ENCODE data around the gene IMP3.
"Not testable (repeated sequence)": the region's sequence is repeated elsewhere in the genome, so short reads cannot be mapped to it uniquely, and the experiment has no call there.

Gene IMP3

DNA sequence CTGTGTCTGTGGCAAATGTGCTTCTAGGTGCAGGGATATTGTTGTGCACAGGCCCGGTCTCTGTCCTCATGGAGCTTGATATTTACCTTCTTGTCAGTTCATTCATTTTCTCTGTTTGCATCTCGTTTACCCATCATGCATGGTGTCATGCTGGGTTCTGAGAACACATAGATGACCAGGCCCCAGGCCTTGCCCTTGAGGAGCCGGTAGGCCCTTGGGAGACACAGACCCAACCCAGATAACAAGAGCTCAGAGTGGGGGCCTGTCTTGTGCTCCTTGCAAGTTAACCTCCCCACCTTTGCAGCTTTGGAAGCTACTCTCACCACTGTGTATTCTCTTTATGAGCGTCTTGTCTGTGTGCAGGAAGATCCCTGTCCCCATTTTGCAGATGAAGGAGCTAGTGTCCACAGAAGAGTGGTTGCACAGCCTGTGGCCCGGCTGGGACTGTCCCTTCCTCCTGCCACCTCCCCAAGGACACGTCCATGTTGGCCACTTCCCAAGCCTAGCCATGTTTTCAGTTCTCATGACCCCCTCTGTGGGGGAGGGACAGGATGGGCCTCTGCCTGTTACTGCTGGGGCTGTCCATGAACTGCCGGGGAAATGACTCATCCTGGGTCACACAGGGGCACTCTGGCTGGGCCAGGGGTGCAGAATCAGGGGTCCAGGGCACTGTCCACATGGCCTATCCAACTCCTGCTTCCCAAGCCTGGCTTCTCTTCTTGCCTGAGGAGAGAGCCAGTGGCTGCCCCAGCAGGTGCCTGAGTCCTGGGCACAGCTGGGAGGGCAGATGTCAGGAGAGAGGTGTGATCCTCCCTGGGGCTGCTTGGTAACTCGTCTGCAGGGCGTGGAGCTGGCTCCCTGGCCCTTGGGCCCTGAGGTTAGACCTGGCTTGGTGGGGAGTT is 11.1 kb upstream of the IMP3 start:
- no peak for DNase-seq (ENCODE audit: low read depth)

DNA sequence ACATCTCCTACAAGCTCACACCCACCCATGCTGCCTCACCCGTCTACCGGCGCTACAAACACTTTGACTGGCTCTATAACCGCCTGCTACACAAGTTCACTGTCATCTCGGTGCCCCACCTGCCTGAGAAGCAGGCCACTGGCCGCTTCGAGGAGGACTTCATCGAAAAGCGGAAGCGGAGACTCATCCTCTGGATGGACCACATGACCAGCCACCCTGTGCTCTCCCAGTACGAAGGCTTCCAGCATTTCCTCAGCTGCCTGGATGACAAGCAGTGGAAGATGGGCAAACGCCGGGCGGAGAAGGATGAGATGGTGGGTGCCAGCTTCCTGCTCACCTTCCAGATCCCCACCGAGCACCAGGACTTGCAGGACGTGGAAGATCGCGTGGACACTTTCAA is 9.8 kb upstream of the IMP3 start:
- no peak for DNase-seq (ENCODE audit: low read depth)

DNA sequence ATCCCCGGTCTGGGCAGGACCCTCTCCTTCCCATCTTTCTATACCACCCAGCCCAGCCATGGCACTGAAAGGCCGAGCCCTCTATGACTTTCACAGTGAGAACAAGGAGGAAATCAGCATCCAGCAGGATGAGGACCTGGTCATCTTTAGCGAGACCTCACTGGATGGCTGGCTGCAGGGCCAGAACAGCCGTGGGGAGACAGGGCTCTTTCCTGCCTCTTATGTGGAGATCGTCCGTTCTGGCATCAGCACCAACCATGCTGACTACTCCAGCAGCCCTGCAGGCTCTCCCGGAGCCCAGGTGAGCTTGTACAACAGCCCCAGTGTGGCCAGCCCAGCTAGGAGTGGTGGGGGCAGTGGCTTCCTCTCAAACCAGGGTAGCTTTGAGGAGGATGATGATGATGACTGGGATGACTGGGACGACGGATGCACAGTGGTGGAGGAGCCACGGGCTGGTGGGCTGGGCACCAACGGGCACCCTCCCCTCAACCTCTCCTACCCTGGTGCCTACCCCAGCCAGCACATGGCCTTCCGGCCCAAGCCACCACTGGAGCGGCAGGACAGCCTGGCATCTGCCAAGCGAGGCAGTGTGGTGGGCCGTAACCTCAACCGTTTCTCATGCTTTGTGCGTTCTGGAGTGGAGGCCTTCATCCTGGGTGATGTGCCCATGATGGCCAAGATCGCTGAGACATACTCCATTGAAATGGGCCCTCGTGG is 9.2 kb upstream of the IMP3 start:
- DNase-seq (ENCODE audit: low read depth), result no peak

- no peak for DNase-seq (ENCODE audit: low read depth)
These were observed 8.4 kb upstream of the IMP3 start for GRCh38 chr15:75648156-75649000.

DNA sequence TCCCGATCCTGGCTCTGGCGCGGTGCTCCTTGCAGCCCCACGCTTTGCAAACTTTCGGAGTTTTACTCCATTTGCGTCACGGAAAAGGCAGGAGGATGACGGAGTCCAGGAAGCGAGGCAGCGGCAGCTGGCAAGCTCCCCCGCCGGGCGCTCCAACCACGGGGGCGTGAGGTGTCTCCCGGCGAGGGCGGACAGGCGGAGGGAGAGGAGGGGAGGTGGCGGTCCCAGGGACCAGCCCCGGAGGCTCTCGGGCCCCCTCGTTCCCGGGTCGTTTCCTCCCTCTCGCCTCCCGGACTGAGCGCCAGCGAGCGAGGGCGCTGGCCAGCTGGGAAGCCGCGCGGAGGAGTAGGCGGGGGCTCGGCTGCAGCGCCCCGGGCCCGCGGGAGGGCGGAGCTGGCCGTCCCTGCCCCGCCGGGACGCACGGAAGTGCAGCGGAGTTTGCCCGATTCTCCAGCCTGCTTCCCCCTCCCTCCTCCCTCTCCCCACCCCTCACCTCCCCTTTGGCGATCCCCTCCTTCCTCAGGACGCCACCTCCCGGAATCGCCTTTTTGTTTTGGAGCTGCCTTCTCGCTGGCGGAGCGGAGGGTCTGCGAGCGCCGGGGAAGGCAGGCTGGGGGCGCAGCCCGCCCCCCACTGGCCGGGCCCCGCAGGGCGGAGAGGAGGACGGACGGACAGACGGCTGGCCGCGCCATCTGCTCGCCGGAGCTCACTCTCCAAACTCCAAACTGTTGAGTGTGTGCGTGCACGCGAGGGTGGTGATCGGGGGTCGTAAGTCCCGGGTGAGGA is 7.5 kb upstream of the IMP3 start, which contains the start of gene SNX33:
SNX33 (plus strand) TSS at position 543 of the 786 bp plus-strand sequence. CDS start 1,191 bp downstream, outside the sequence.
- DNase-seq (ENCODE audit: low read depth), result peak; percentile 38

DNA sequence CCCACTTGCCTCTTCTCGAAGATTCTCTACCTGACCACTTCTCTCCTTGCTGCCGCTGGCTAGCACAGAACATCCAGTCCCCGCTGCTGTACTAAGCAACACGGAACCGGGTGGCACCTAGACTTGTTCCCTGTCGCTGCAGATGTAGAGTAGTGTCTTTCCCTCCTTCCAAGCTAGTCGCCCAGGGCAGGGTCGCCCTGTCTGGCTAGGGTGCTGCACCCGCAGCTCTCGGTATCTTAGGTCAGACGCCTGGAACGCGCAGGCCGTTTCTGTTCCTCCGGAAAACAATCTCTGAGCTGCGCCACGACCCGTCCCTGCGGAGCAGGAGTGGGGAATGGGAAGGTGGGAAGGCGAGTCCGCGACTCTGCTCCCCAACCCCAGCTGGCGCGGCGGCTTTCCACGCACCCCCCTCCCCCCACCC is 6.9 kb upstream of the IMP3 start:
- no peak for DNase-seq (ENCODE audit: low read depth)

- no peak for DNase-seq (ENCODE audit: low read depth)
These were observed 6.3 kb upstream of the IMP3 start for GRCh38 chr15:75646112-75646943.

DNA sequence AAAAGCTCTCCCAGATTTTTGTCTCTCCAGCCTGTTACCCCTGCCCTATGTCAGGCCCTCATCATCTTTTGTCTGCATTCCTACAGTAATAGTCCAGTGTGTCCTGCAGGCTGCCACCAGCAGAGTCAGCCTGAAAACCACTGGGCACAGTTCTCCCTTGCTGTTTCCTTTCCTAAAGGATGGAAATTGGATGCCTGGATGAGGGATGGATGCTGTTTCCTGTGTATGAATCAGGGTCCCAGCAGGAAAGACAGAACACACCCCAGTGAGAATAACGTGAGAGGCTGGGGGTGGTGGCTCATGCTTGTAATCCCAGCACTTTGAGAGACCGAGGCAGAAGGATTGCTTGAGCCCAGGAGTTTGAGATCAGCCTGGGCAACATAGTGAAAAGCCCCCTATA is 4.4 kb upstream of the IMP3 start:
- DNase-seq (ENCODE audit: low read depth), result no peak

- DNase-seq (ENCODE audit: low read depth), result no peak
These were observed 1.6 kb upstream of the IMP3 start for GRCh38 chr15:75641603-75642002.

GRCh38 chr15:75641179-75641503 is 1.1 kb upstream of the IMP3 start:
- DNase-seq (ENCODE audit: low read depth), result no peak

DNA sequence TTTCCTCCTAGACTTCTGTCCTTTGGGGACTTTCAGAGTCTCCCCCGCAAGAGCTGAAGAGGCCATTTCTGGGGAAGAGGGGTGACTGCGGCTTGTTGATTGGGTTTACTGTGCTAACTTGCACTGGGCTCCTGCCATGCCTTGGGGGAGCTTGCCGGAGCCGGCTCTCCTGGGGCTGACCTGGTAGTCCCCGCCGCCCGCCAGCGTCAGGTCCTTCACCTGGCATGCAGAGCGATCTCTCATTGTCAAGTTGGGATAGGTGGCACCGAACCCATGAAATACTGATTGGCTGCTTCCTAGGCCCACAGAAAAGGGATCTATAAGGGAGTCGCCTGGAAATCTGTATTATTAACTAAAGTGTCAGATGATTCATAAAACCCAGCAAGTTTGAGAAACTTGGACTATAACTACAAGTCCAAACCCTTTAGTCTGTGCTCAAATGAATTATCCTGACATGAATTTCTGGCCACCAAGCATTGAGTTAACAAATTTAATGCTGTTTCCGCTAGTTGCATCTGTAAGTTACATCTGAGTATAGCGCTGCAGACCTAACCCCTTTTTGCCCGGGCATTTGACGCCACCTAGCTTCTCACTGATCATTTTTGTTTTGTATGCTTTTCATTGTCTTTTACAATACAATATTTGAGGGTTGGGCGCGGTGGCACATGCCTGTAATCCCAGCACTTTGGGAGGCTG is 607 bp upstream of the IMP3 start:
- DNase-seq (ENCODE audit: low read depth), result peak; percentile 34

DNA sequence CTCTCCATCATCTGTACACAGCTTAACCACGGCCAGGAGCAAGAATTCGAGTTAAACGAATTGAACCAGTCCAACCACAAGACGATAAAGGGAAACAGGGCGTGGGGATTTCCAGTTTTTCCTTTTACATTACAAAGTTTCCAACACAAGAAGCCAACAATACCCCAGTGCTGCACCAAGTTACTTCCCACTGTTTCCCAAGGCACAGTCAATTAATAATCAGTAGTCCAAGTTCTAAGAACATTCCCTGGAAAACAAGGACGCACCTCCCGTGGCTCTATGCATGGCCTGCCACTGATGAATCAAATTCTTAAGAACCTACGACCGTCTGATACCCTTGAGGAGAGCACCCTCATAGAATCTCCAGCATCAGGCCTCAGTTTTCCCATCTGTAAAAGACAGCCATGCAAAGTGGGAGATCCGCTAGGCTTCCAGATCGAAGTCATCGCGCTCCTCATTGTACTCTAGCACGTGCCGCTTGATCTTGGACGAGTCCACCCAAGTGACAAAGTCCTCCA is 774 bp downstream of the IMP3 start:
- no peak for DNase-seq (ENCODE audit: low read depth)

- DNase-seq (ENCODE audit: low read depth), result no peak
These were observed 2.6 kb downstream of the IMP3 start for GRCh38 chr15:75637245-75638009.

- no peak for DNase-seq (ENCODE audit: low read depth)
These were observed 4.0 kb downstream of the IMP3 start for GRCh38 chr15:75636026-75636425.

DNA sequence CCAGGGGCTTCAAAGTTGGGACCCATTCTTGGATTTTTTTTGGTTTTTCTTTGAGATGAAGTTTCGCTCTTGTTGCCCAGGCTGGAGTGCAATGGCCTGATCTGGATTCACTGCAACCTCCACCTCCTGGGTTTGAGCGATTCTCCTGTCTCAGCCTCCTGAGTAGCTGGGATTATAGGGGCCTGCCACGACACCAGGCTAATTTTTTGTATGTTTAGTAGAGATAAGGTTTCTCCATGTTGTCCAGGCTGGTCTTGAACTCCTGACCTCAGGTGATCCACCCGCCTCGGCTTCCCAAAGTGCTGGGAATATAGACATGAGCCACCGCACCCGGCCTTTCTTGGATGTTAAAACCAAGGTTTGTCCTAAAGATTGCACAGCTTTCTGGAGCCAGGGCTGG is 6.1 kb downstream of the IMP3 start:
- DNase-seq (ENCODE audit: low read depth), result not testable (repeated sequence)

- DNase-seq (ENCODE audit: low read depth), result no peak
These were observed 8.1 kb downstream of the IMP3 start for GRCh38 chr15:75631935-75632334.

DNA sequence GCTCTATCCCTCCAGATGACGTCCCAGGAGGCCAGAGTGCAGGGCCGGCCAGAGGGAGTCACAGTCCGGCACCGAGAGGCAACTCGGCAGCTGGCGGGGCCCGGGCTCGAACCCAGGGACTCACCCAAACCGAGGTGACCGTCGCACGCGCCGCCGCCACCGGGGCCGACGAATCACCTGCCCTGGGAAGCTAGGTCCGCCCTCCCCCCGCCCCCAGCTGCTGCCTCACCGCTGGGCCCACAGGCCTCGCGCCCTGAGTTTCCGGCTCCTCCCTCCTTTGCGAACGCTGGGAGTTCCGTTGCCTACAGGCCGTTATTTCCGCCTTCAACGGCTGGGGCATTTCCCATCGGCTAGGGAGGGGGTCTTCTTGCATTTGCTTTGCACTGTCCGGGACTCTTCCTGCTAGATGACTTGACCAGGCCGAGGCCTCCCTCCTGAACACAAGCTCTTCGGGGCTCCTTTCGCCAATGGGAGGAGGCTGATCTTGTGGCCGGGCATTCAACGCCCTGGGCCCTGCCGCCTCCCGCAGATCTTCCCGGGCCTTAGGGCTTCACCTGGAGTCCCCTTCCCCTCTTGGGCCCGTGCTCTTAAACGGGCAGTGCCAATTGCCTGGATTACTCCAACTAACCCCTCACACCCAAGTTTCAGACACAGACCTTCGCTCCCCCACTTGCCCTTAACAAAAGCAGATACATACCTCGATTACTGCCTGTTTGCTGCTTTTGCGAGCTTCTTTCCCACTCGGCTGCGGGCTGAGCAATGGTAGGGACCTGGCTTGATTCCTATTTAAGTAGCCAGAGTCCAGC is 14.3 kb downstream of the IMP3 start, which contains the start of gene SNUPN:
SNUPN (minus strand) TSS at position 184 of the 806 bp plus-strand sequence. CDS start 4,674 bp downstream, outside the sequence.
- peak; percentile 90 for DNase-seq (ENCODE audit: low read depth)

GRCh38 chr15:75622505-75622904 is 17.5 kb downstream of the IMP3 start:
- DNase-seq (ENCODE audit: low read depth), result no peak

Data from stimulated activated CD8-positive, alpha-beta memory T cell treated with anti-CD3 and anti-CD28 coated beads, Interleukin-4, amount 100 ng/mL, for 24 hours (primary cell).